Measurements from ENCODE around the gene PACRGL.

- no peak for TF ChIP-seq CTCF (IDR thresholded peaks at IDR 0.05)
- no peak for TF ChIP-seq USF1 (IDR thresholded peaks at IDR 0.05; ENCODE audit: borderline replicate concordance, low read depth)
- no peak for TF ChIP-seq ZBTB33 (IDR thresholded peaks at IDR 0.05; ENCODE audit: borderline replicate concordance, low read depth)
These were observed 59.8 kb downstream of the PACRGL start for GRCh38 chr4:20760053-20760452.
